Endothelial cell of umbilical vein (primary cell): ENCODE data around the gene RAB8B. TPM values are rescaled to one million over a fixed set of nuclear protein-coding genes. Genes with fewer than 3 reads are reported as not detected.

ENCODE experiments used
- BruUV-seq: library from RNA; stranded (reverse); fragments of 400-500 nt; replicated peaks from 2 replicates; lab custom pipeline; 2021; lab: Mats Ljungman, UMichigan
- CTCF ChIA-PET: fragments of 300-600, 350-600 bp; sonication (Branson Sonifier 250); formaldehyde crosslinking; loops from one replicate; lab custom pipeline; 2021; ENCODE audit warnings: antibody characterized with exemption, inconsistent platforms; lab: Charles Lee
- POLR2A ChIA-PET: fragments of 300-600, 350-600 bp; sonication (Branson Sonifier 250); formaldehyde crosslinking; loops from one replicate; lab custom pipeline; 2021; ENCODE audit warnings: antibody characterized with exemption, inconsistent platforms; lab: Charles Lee
- DNase-seq: peaks from one replicate; pipeline ENCODE4 v3.0.0-alpha.2; 2011; ENCODE audit warnings: low read depth, low spot score
- FAIRE-seq: peaks from 2 replicates; lab custom pipeline; 2011; peaks lifted over from hg19 to GRCh38; lab: Jason Lieb, UNC
- H2AFZ ChIP-seq: 2 replicates; pipeline ENCODE4 v1.6.0; 2012; ENCODE audit warnings: low read depth, low read length, control low read depth, inconsistent platforms
- H3K27ac ChIP-seq: 2 replicates; pipeline ENCODE4 v1.5.1; 2011; ENCODE audit warnings: low read depth, mild to moderate bottlenecking, control low read depth, low read length, moderate library complexity; ENCODE audit not compliant: insufficient read depth
- H3K27me3 ChIP-seq, 2 experiments: 2 replicates each; pipeline versions ENCODE4 v1.6.0 to v1.6.1; 2011; ENCODE audit warnings: low read length in 2 of 2, mixed read lengths in 1 of 2; ENCODE audit not compliant: control insufficient read depth in 2 of 2, insufficient read depth in 2 of 2
- H3K36me3 ChIP-seq, 2 experiments: 2 replicates in 1 of 2; 3 replicates in 1 of 2; pipeline ENCODE4 v1.5.1; 2011; ENCODE audit warnings: low read length in 2 of 2, mild to moderate bottlenecking in 1 of 2, moderate library complexity in 1 of 2; ENCODE audit not compliant: control insufficient read depth in 2 of 2, insufficient read depth in 2 of 2; ENCODE audit errors: extremely low read depth in 1 of 2
- H3K4me1 ChIP-seq: 3 replicates; pipeline ENCODE4 v1.5.1; 2011; ENCODE audit warnings: mild to moderate bottlenecking, low read length; ENCODE audit not compliant: control insufficient read depth, insufficient read depth; ENCODE audit errors: extremely low read depth
- H3K4me2 ChIP-seq: 2 replicates; pipeline ENCODE4 v1.6.1; 2011; ENCODE audit warnings: low read length, control low read depth, mixed read lengths; ENCODE audit not compliant: insufficient read depth
- H3K4me3 ChIP-seq, 3 experiments: fragments of 200-600 bp in 1 of 3; sonication (generic), shearing (Covaris generic) in 1 of 3; replicated peaks in 1 of 3; 2 replicates each; pipeline ENCODE4 v1.5.1; 2011 to 2016; ENCODE audit warnings: control low read depth in 3 of 3, low read length in 3 of 3, mild to moderate bottlenecking in 2 of 3, inconsistent platforms in 1 of 3, low read depth in 1 of 3, moderate library complexity in 1 of 3; ENCODE audit not compliant: insufficient read depth in 1 of 3
- H3K79me2 ChIP-seq: 2 replicates; pipeline ENCODE4 v1.6.0; 2012; ENCODE audit warnings: low read length, inconsistent platforms; ENCODE audit not compliant: control insufficient read depth, insufficient read depth
- H3K9ac ChIP-seq: replicated peaks from 2 replicates; pipeline ENCODE3; 2011; ENCODE audit warnings: low read length, control low read depth; ENCODE audit not compliant: insufficient read depth; ENCODE audit errors: extremely low read depth
- H3K9me1 ChIP-seq: replicated peaks from 3 replicates; pipeline ENCODE4 v1.6.0; 2011; ENCODE audit warnings: mild to moderate bottlenecking, low read length; ENCODE audit not compliant: control insufficient read depth, insufficient read depth; ENCODE audit errors: extremely low read depth
- H3K9me3 ChIP-seq: replicated peaks from 2 replicates; pipeline ENCODE4 v1.5.1; 2012; ENCODE audit warnings: low read length, inconsistent platforms; ENCODE audit not compliant: control insufficient read depth, insufficient read depth
- H4K20me1 ChIP-seq: replicated peaks from 2 replicates; pipeline ENCODE3; 2011; ENCODE audit warnings: mild to moderate bottlenecking, low read length; ENCODE audit not compliant: control insufficient read depth, insufficient read depth; ENCODE audit errors: extremely low read depth
- EZH2 ChIP-seq: IDR thresholded peaks from 2 replicates; pipeline ENCODE4 v1.6.1; 2012; ENCODE audit warnings: borderline replicate concordance, low read depth, mild to moderate bottlenecking, moderate library complexity, low read length, inconsistent platforms; ENCODE audit not compliant: severe bottlenecking
- FOS ChIP-seq: IDR thresholded peaks from 2 replicates; pipeline ENCODE4 v1.6.1; 2011; ENCODE audit warnings: mild to moderate bottlenecking, low read length, moderate library complexity, borderline replicate concordance; ENCODE audit not compliant: insufficient read depth
- GATA2 ChIP-seq: IDR thresholded peaks from 2 replicates; pipeline ENCODE4 v1.7.0; 2011; ENCODE audit warnings: low read depth, mild to moderate bottlenecking, moderate library complexity, mixed read lengths, low read length; ENCODE audit not compliant: insufficient read length, insufficient read depth
- JUN ChIP-seq: IDR thresholded peaks from 2 replicates; pipeline ENCODE4 v1.6.1; 2011; ENCODE audit warnings: borderline replicate concordance, low read depth; ENCODE audit not compliant: insufficient read length, insufficient read depth
- MYC ChIP-seq: IDR thresholded peaks from one replicate; pipeline ENCODE4 v1.6.1; 2011; ENCODE audit warnings: mild to moderate bottlenecking, low read depth, low read length
- POLR2A ChIP-seq: IDR thresholded peaks from 2 replicates; pipeline ENCODE4 v1.6.1; 2012; ENCODE audit warnings: low read depth, mild to moderate bottlenecking, control low read depth, low read length
- POLR2AphosphoS5 ChIP-seq: IDR thresholded peaks from 2 replicates; pipeline ENCODE4 v1.6.1; 2012; ENCODE audit warnings: low read depth, mild to moderate bottlenecking, control low read depth, low read length, moderate library complexity; ENCODE audit not compliant: insufficient read depth
- dilution Hi-C: fragments of 300-500 bp; cut with MboI; formaldehyde crosslinking; loops from one replicate; pipeline ENCODE4 v1.15.0; 2019; ENCODE audit warnings: low sequenced_read_pairs; ENCODE audit not compliant: extremely low pct_ligation_motif_present
- intact Hi-C: fragments of 100-400 bp; cut with micrococcal nuclease; formaldehyde crosslinking; loops from one replicate; pipeline ENCODE4 v1.10.0; 2022
- polyA plus RNA-seq, 4 experiments: library from polyadenylated mRNA; depleted of rRNA in 3 of 4; stranded (reverse) in 3 of 4; unstranded in 1 of 4; fragments of >200 nt; gene quantifications; 2 replicates each; pipeline versions ENCODE4 v1.2.1 to v1.2.3, GENCODE V29; 2011 to 2012; ENCODE audit warnings: missing spikeins in 1 of 4
- total RNA-seq: library from RNA; stranded (reverse); gene quantifications from 2 replicates; pipeline ENCODE4 v1.2.3, GENCODE V29; 2021
- TF ChIP-seq, protein P1 (sequence below), 2 donors: IDR thresholded peaks; 1 replicate in 1 of 2; 2 replicates in 1 of 2; pipeline ENCODE4 v1.5.1; 2011; ENCODE audit warnings: low read length in 2 of 2, mild to moderate bottlenecking in 2 of 2, moderate library complexity in 2 of 2, control low read depth in 1 of 2, inconsistent platforms in 1 of 2, low read depth in 1 of 2; ENCODE audit not compliant: insufficient read depth in 1 of 2; ENCODE audit errors: extremely low read depth in 1 of 2
- TF ChIP-seq, protein P2 (sequence below): IDR thresholded peaks from 2 replicates; pipeline ENCODE4 v1.6.1; 2011; ENCODE audit not compliant: insufficient read depth, insufficient read length

The RAB8B gene
- total and polyA plus RNA-seq, 2 donors (not counting 3 experiments of a cell fraction or from before 2014, with no cell fraction given) = 10.4 to 52.5 TPM

DNA sequence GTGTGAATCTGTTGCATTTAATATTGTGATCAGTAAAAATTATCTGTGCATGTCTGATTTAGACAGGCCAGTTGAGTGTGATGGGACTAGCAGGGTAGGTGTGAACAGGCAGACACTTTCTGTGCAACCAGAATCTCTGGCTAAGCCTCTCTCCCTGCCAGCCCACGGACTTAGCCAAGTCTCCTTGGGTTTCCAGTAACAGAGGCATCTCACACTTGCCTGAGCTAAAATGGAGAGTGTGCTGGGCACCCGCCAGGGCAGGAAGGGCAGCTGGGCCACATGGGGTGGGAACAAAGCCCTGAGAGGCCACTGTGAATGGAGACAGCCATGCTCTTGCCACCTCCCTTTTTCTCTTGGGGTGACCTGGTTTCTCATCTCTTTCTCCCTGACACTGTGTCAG is 19.6 kb upstream of the RAB8B start:
- Histone ChIP-seq H2AFZ (no peak overlapping the region), H3K79me2 (no peaks in the 10 kb centered on the region), H3K4me2 (no peak overlapping the region), H3K4me3 (no peak overlapping the region), H3K9ac (no peak overlapping the region), H3K27me3 (no peaks in the 10 kb centered on the region), H3K9me1 (no peaks in the 10 kb centered on the region), H3K9me3 (no peaks in the 10 kb centered on the region), H4K20me1 (no peaks in the 10 kb centered on the region), H3K4me1 (no peaks in the 10 kb centered on the region), H3K36me3 (no peaks in the 10 kb centered on the region), H3K27ac (no peak overlapping the region)
- intact Hi-C loops = no loop called here
- POLR2A ChIA-PET = interaction anchor here (0.7 kb wide), 1 partner anchor 19 kb away, joined by 3 read pairs; no protein-coding TSS in a partner anchor
- no peak for FAIRE-seq
- TF ChIP-seq, protein P1, sequence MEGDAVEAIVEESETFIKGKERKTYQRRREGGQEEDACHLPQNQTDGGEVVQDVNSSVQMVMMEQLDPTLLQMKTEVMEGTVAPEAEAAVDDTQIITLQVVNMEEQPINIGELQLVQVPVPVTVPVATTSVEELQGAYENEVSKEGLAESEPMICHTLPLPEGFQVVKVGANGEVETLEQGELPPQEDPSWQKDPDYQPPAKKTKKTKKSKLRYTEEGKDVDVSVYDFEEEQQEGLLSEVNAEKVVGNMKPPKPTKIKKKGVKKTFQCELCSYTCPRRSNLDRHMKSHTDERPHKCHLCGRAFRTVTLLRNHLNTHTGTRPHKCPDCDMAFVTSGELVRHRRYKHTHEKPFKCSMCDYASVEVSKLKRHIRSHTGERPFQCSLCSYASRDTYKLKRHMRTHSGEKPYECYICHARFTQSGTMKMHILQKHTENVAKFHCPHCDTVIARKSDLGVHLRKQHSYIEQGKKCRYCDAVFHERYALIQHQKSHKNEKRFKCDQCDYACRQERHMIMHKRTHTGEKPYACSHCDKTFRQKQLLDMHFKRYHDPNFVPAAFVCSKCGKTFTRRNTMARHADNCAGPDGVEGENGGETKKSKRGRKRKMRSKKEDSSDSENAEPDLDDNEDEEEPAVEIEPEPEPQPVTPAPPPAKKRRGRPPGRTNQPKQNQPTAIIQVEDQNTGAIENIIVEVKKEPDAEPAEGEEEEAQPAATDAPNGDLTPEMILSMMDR (IDR thresholded peaks at IDR 0.05; ENCODE audit: extremely low read depth in 1 of 2, insufficient read depth in 1 of 2, low read depth in 1 of 2, low read length in 2 of 2) = no peak
- TF ChIP-seq JUN = no peak
- TF ChIP-seq POLR2A = no peak
- TF ChIP-seq GATA2 = no peak
- no peak for TF ChIP-seq POLR2AphosphoS5
- TF ChIP-seq EZH2 = no peak
- TF ChIP-seq FOS = no peak
- TF ChIP-seq, protein P2, sequence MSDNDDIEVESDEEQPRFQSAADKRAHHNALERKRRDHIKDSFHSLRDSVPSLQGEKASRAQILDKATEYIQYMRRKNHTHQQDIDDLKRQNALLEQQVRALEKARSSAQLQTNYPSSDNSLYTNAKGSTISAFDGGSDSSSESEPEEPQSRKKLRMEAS = no peak
- TF ChIP-seq MYC = no peak
- DNase-seq = no peak
- BruUV-seq = no TSS peak
- dilution Hi-C loops = no loop called here
- CTCF ChIA-PET = no interaction called here
